ENCODE measurements around the gene FOXN4. TPM values are rescaled to one million over a fixed set of nuclear protein-coding genes. Genes with fewer than 3 reads are reported as not detected.

The FOXN4 gene
- total and polyA plus RNA-seq, 2 donors (not counting 1 experiment from before 2014, with no cell fraction given), result not detected

DNA sequence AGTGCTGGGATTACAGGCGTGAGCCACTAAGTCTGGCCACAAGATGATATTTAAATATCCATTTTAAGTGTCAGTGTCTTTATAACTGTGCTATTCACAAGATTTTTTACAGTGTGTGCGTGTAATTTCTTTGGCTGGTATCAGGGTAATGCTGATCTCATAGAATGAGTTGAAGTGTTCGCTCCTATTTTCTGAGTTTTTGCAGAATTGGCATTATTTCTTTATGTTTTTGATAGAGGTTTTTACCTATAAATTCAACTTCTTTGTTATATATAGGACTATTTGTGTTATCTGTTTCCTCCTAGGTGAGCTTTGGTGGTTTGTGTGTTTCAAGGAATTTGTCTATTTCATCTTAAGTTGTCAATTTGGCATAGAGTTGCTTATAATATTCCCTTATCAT, 45.6 kb downstream of the FOXN4 start:
- no peaks in the 10 kb centered on the region for H3K36me3 ChIP-seq (ENCODE audit: control insufficient read depth, insufficient read depth, low read length)
- no peaks in the 10 kb centered on the region for H3K4me1 ChIP-seq (ENCODE audit: control insufficient read depth, extremely low read depth, insufficient read depth, low read length)
- no peaks in the 10 kb centered on the region for H4K20me1 ChIP-seq (ENCODE audit: control insufficient read depth, extremely low read depth, insufficient read depth, low read length)
- H3K79me2 ChIP-seq (ENCODE audit: control insufficient read depth, insufficient read depth, low read length), result no peaks in the 10 kb centered on the region
- TF ChIP-seq, protein P1, sequence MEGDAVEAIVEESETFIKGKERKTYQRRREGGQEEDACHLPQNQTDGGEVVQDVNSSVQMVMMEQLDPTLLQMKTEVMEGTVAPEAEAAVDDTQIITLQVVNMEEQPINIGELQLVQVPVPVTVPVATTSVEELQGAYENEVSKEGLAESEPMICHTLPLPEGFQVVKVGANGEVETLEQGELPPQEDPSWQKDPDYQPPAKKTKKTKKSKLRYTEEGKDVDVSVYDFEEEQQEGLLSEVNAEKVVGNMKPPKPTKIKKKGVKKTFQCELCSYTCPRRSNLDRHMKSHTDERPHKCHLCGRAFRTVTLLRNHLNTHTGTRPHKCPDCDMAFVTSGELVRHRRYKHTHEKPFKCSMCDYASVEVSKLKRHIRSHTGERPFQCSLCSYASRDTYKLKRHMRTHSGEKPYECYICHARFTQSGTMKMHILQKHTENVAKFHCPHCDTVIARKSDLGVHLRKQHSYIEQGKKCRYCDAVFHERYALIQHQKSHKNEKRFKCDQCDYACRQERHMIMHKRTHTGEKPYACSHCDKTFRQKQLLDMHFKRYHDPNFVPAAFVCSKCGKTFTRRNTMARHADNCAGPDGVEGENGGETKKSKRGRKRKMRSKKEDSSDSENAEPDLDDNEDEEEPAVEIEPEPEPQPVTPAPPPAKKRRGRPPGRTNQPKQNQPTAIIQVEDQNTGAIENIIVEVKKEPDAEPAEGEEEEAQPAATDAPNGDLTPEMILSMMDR (conservative IDR thresholded peaks at IDR 0.05 in 1 of 2, IDR thresholded peaks at IDR 0.05 in 1 of 2; ENCODE audit: low read depth in 1 of 2, low read length in 2 of 2), result no peak
- TF ChIP-seq EZH2 (IDR thresholded peaks at IDR 0.05; ENCODE audit: low read length, missing control alignments), result no peak
- DNase-seq (ENCODE audit: low read depth in 2 of 2), result no peak
- no peak overlapping the region for H3K4me3 ChIP-seq (replicated peaks in 1 of 4; ENCODE audit: control extremely low read depth in 1 of 4, insufficient read depth in 1 of 4, low read depth in 3 of 4, low read length in 4 of 4)
- no peak overlapping the region for H3K4me2 ChIP-seq (ENCODE audit: extremely low read depth, insufficient read depth, low read length)
- no peak overlapping the region for H3K27ac ChIP-seq (ENCODE audit: insufficient read depth, low read length)
- no peaks in the 10 kb centered on the region for H3K27me3 ChIP-seq (ENCODE audit: control insufficient read depth, insufficient read depth, low read length)
- H3K9me3 ChIP-seq (ENCODE audit: control insufficient read depth, insufficient read depth, low read depth, low read length), result no peaks in the 10 kb centered on the region
- H3K9ac ChIP-seq (ENCODE audit: insufficient read depth, low read length), result no peak overlapping the region
- H2AFZ ChIP-seq (ENCODE audit: low read length), result no peak overlapping the region

DNA sequence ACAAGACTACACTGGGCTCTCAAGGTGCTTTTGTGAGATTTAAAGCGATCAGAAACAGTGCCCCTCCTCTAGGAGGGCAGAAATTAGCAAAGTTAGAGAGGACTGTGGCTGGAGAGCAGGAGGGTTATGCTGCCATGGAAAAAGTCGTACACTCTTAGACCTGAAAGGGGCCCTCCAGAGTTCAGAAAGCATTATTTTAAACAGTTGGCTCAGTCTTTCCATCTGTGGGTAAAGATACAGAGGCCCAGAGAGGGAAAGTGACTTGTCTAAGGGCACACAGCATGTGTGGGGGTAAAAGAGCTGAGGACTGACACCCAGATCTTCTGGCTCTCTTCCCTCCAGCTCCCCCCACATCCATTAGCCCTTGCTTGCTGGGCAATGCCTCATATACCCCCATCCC, 47.1 kb downstream of the FOXN4 start:
- H3K4me3 ChIP-seq (replicated peaks in 1 of 4; ENCODE audit: control extremely low read depth in 1 of 4, insufficient read depth in 1 of 4, low read depth in 3 of 4, low read length in 4 of 4), result no peak overlapping the region
- no peaks in the 10 kb centered on the region for H3K9me3 ChIP-seq (ENCODE audit: control insufficient read depth, insufficient read depth, low read depth, low read length)

DNA sequence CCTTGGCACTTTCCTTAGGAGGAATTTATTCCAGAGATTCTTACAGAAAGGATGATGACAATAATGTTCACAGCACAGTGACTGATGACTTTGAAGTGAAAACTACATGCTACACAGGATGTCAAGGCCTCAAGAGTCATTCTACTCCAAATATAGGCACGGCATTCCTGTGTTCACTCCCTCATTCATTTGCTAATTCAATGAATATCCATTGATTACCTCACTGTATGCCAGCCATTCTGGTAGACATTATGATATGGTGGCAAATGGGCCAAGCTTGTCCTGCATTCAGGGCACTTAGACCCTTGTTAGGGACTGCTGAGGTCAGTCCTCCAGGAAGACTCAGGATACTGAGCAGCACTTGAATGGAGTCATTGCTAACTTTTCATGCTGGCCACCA, 48.0 kb downstream of the FOXN4 start:
- H3K4me1 ChIP-seq (ENCODE audit: control insufficient read depth, extremely low read depth, insufficient read depth, low read length), result no peaks in the 10 kb centered on the region
- no peaks in the 10 kb centered on the region for H3K79me2 ChIP-seq (ENCODE audit: control insufficient read depth, insufficient read depth, low read length)
- H2AFZ ChIP-seq (ENCODE audit: low read length), result no peak overlapping the region
- H3K4me2 ChIP-seq (ENCODE audit: extremely low read depth, insufficient read depth, low read length), result no peak overlapping the region
- TF ChIP-seq, protein P1 (conservative IDR thresholded peaks at IDR 0.05 in 1 of 2, IDR thresholded peaks at IDR 0.05 in 1 of 2; ENCODE audit: low read depth in 1 of 2, low read length in 2 of 2), result no peak
- no peak for TF ChIP-seq EZH2 (IDR thresholded peaks at IDR 0.05; ENCODE audit: low read length, missing control alignments)
- DNase-seq (ENCODE audit: low read depth in 2 of 2), result no peak
- no peaks in the 10 kb centered on the region for H3K9me3 ChIP-seq (ENCODE audit: control insufficient read depth, insufficient read depth, low read depth, low read length)
- H3K27ac ChIP-seq (ENCODE audit: insufficient read depth, low read length), result no peak overlapping the region
- H3K9ac ChIP-seq (ENCODE audit: insufficient read depth, low read length), result no peak overlapping the region
- H3K4me3 ChIP-seq (replicated peaks in 1 of 4; ENCODE audit: control extremely low read depth in 1 of 4, insufficient read depth in 1 of 4, low read depth in 3 of 4, low read length in 4 of 4), result no peak overlapping the region
- no peaks in the 10 kb centered on the region for H3K36me3 ChIP-seq (ENCODE audit: control insufficient read depth, insufficient read depth, low read length)
- no peaks in the 10 kb centered on the region for H4K20me1 ChIP-seq (ENCODE audit: control insufficient read depth, extremely low read depth, insufficient read depth, low read length)
- H3K27me3 ChIP-seq (ENCODE audit: control insufficient read depth, insufficient read depth, low read length), result no peaks in the 10 kb centered on the region

More for the DNA sequence above, 47.1 kb downstream of the FOXN4 start:
- Histone ChIP-seq H3K27ac (ENCODE audit: insufficient read depth, low read length) (no peak overlapping the region), H3K27me3 (ENCODE audit: control insufficient read depth, insufficient read depth, low read length) (no peaks in the 10 kb centered on the region), H3K4me1 (ENCODE audit: control insufficient read depth, extremely low read depth, insufficient read depth, low read length) (no peaks in the 10 kb centered on the region), H3K36me3 (ENCODE audit: control insufficient read depth, insufficient read depth, low read length) (no peaks in the 10 kb centered on the region), H2AFZ (ENCODE audit: low read length) (no peak overlapping the region), H3K9ac (ENCODE audit: insufficient read depth, low read length) (no peak overlapping the region), H3K79me2 (ENCODE audit: control insufficient read depth, insufficient read depth, low read length) (no peaks in the 10 kb centered on the region), H4K20me1 (ENCODE audit: control insufficient read depth, extremely low read depth, insufficient read depth, low read length) (no peaks in the 10 kb centered on the region), H3K4me2 (ENCODE audit: extremely low read depth, insufficient read depth, low read length) (no peak overlapping the region)
- DNase-seq (ENCODE audit: low read depth in 2 of 2), result no peak
- TF ChIP-seq, protein P1 (conservative IDR thresholded peaks at IDR 0.05 in 1 of 2, IDR thresholded peaks at IDR 0.05 in 1 of 2; ENCODE audit: low read depth in 1 of 2, low read length in 2 of 2), result no peak
- TF ChIP-seq EZH2 (IDR thresholded peaks at IDR 0.05; ENCODE audit: low read length, missing control alignments), result no peak

Measured in fibroblast of lung (primary cell).